HCT116 (cell line): ENCODE results near the gene CHMP4B. TPM values are rescaled to one million over a fixed set of nuclear protein-coding genes. Genes with fewer than 3 reads are reported as not detected.

Source experiments
- ATAC-seq: fragments of 200-7000 bp; cut with Tn5 transposase; 2 replicates; pipeline ENCODE4 v1.9.1; 2020; ENCODE audit warnings: mild to moderate bottlenecking, moderate library complexity
- BruUV-seq: library from RNA; stranded (reverse); fragments of 400-500 nt; replicated peaks from 2 replicates; lab custom pipeline; 2021; lab: Mats Ljungman, UMichigan
- CTCF ChIA-PET: fragments of 300-600 bp; sonication (Branson Sonifier 250); formaldehyde crosslinking; loops from one replicate; lab custom pipeline; 2021; ENCODE audit warnings: antibody characterized with exemption; lab: Charles Lee
- POLR2A ChIA-PET: fragments of 300-600, 350-600 bp; sonication (Branson Sonifier 250); formaldehyde crosslinking; loops from one replicate; lab custom pipeline; 2021; ENCODE audit warnings: antibody characterized with exemption; lab: Charles Lee
- RAD21 ChIA-PET, 2 experiments: fragments of 300-600 bp; sonication (Branson Sonifier 250); formaldehyde crosslinking; loops; one replicate each; lab custom pipeline; 2023; ENCODE audit warnings: low total read pairs in 2 of 2; ENCODE audit not compliant: uncharacterized antibody in 2 of 2, unreplicated experiment in 2 of 2, low non-redundant PET in 1 of 2; lab: Charles Lee
- DNase-seq: peaks from one replicate; pipeline ENCODE4 v3.0.0-alpha.2; 2010; ENCODE audit warnings: low read depth, low spot score
- H2AFZ ChIP-seq: fragments of 200-600 bp; shearing (Covaris generic), sonication (generic); 2 replicates; pipeline ENCODE4 v1.6.1; 2017; ENCODE audit warnings: low read depth, mixed run types, mixed read lengths, antibody characterized with exemption, low read length; ENCODE audit not compliant: poor library complexity, severe bottlenecking
- H3K27ac ChIP-seq: 2 replicates; pipeline ENCODE4 v1.5.1; 2012; ENCODE audit warnings: low read depth, low read length
- H3K27me3 ChIP-seq: fragments of 200-600 bp; sonication (generic); 2 replicates; pipeline ENCODE4 v1.6.1; 2016; ENCODE audit warnings: mixed run types, low read length, mixed read lengths; ENCODE audit not compliant: insufficient read depth
- H3K36me3 ChIP-seq, 2 experiments: fragments of 200-500 bp in 1 of 2; fragments of 200-600 bp in 1 of 2; sonication (Bioruptor generic) in 1 of 2; sonication (generic) in 1 of 2; 2 replicates each; pipeline versions ENCODE4 v1.5.1 to v1.6.1; 2014 to 2016; ENCODE audit warnings: low read length in 2 of 2, inconsistent platforms in 1 of 2, mixed read lengths in 1 of 2, mixed run types in 1 of 2; ENCODE audit not compliant: insufficient read depth in 2 of 2, control insufficient read depth in 1 of 2
- H3K4me1 ChIP-seq, 2 experiments: fragments of 200-600 bp in 1 of 2; sonication (generic) in 1 of 2; 2 replicates each; pipeline versions ENCODE4 v1.5.1 to v1.6.1; 2012 to 2017; ENCODE audit warnings: low read length in 2 of 2, inconsistent platforms in 1 of 2, mild to moderate bottlenecking in 1 of 2, mixed read lengths in 1 of 2, mixed run types in 1 of 2, moderate library complexity in 1 of 2; ENCODE audit not compliant: insufficient read depth in 2 of 2, control insufficient read depth in 1 of 2
- H3K4me2 ChIP-seq: fragments of 200-600 bp; sonication (generic); 2 replicates; pipeline ENCODE4 v1.6.1; 2017; ENCODE audit warnings: mixed run types, low read length, mixed read lengths
- H3K4me3 ChIP-seq, 2 experiments: fragments of 200-600 bp in 1 of 2; sonication (generic) in 1 of 2; replicated peaks in 1 of 2; 2 replicates each; pipeline ENCODE4 v1.5.1; 2011 to 2016; ENCODE audit warnings: low read length in 2 of 2, control low read depth in 1 of 2, low read depth in 1 of 2, mild to moderate bottlenecking in 1 of 2, mixed read lengths in 1 of 2, mixed run types in 1 of 2
- H3K79me2 ChIP-seq: fragments of 200-600 bp; sonication (generic); 2 replicates; pipeline ENCODE4 v1.6.1; 2017; ENCODE audit warnings: mild to moderate bottlenecking, mixed run types, low read length, moderate library complexity, mixed read lengths; ENCODE audit not compliant: insufficient read depth
- H3K9ac ChIP-seq: fragments of 200-600 bp; sonication (generic); 2 replicates; pipeline ENCODE4 v1.6.1; 2016; ENCODE audit warnings: low read length, mixed read lengths
- H3K9me2 ChIP-seq: fragments of 200-600 bp; sonication (generic), shearing (Covaris generic); 2 replicates; pipeline ENCODE4 v1.6.1; 2017; ENCODE audit warnings: mixed run types, mild to moderate bottlenecking, moderate library complexity; ENCODE audit not compliant: insufficient read depth
- H3K9me3 ChIP-seq, 2 experiments: fragments of 200-500 bp in 1 of 2; fragments of 200-600 bp in 1 of 2; sonication (Bioruptor generic) in 1 of 2; sonication (generic) in 1 of 2; 2 replicates each; pipeline ENCODE4 v1.6.1; 2014 to 2017; ENCODE audit warnings: low read length in 2 of 2, mixed read lengths in 2 of 2, inconsistent platforms in 1 of 2, low read depth in 1 of 2, mild to moderate bottlenecking in 1 of 2, mixed run types in 1 of 2, moderate library complexity in 1 of 2; ENCODE audit not compliant: control insufficient read depth in 1 of 2, insufficient read depth in 1 of 2
- H4K20me1 ChIP-seq: fragments of 200-600 bp; sonication (generic), shearing (Covaris generic); 2 replicates; pipeline ENCODE4 v1.6.1; 2017; ENCODE audit warnings: mixed run types, mild to moderate bottlenecking, moderate library complexity; ENCODE audit not compliant: insufficient read depth
- EGR1 ChIP-seq: IDR thresholded peaks from 2 replicates; pipeline ENCODE4 v1.6.1; 2012; ENCODE audit warnings: low read depth
- EZH2phosphoT487 ChIP-seq: fragments of 200-600 bp; IDR thresholded peaks from 2 replicates; pipeline ENCODE4 v1.6.1; 2018; ENCODE audit warnings: antibody characterized with exemption, borderline replicate concordance
- SIN3A ChIP-seq: IDR thresholded peaks from 2 replicates; pipeline ENCODE4 v1.6.1; 2012; ENCODE audit warnings: low read depth
- intact Hi-C: fragments of 100-400 bp; cut with micrococcal nuclease; formaldehyde crosslinking; loops from 2 replicates; pipeline ENCODE4 v1.10.0; 2022
- total RNA-seq: library from RNA; stranded (reverse); gene quantifications from one replicate; pipeline ENCODE4 v1.2.1, GENCODE V29; 2021; ENCODE audit not compliant: unreplicated experiment
- TF ChIP-seq, protein P1 (sequence below): IDR thresholded peaks from 2 replicates; pipeline ENCODE4 v1.6.1; 2012; ENCODE audit warnings: low read depth
- TF ChIP-seq, protein P2 (sequence below), 3 experiments: fragments of 200-600 bp in 1 of 3; sonication (generic) in 1 of 3; IDR thresholded peaks in 2 of 3; conservative IDR thresholded peaks in 1 of 3; 2 replicates each; pipeline ENCODE4 v1.5.1; 2012 to 2017; ENCODE audit warnings: low read depth in 2 of 3, low read length in 2 of 3, antibody characterized with exemption in 1 of 3, borderline replicate concordance in 1 of 3, control low read depth in 1 of 3, mild to moderate bottlenecking in 1 of 3, mixed read lengths in 1 of 3, mixed run types in 1 of 3, moderate library complexity in 1 of 3; ENCODE audit not compliant: insufficient read depth in 1 of 3

CHMP4B gene
- total RNA-seq, 1 experiment from 2014 or later: 56.9 TPM

DNA sequence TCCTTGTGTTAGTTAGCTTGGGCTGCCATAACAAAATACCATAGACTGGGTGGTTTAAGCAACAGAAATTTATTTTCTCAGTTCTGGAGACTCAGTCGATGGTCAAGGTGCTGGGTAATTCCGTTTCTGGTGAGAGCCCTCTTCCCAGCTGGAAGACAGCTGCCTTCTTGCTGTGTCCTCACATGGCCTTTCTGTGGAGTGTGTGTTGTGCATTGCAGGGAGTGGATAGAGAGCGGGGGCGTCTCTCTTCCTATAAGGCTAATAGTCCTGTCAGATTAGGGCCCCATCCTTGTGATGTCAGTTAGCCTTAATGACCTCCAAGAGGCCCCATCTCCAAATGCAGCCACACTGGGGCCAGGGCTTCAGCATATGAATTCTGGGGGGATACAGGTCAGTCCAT, 19.2 kb downstream of the CHMP4B start:
- Histone ChIP-seq H3K9me3 (no peaks in the 10 kb centered on the region), H2AFZ (no peak overlapping the region), H3K36me3 (no peaks in the 10 kb centered on the region), H3K4me1 (0 out of 4 replicates have a peak, but pooled peaks cover 0 to 2% of the 10 kb centered on the region in 2 experiments), H3K27ac (no peak overlapping the region), H3K4me2 (no peak overlapping the region), H3K4me3 (no peak overlapping the region), H3K9me2 (no peaks in the 10 kb centered on the region), H3K79me2 (peaks cover 57% of the 10 kb centered on the region), H3K27me3 (no peaks in the 10 kb centered on the region), H4K20me1 (no peaks in the 10 kb centered on the region), H3K9ac (no peak overlapping the region)
- ATAC-seq: no peak
- DNase-seq: no peak
- RAD21 ChIA-PET: no interaction called here
- CTCF ChIA-PET: no interaction called here
- TF ChIP-seq EGR1: no peak
- TF ChIP-seq, protein P1, sequence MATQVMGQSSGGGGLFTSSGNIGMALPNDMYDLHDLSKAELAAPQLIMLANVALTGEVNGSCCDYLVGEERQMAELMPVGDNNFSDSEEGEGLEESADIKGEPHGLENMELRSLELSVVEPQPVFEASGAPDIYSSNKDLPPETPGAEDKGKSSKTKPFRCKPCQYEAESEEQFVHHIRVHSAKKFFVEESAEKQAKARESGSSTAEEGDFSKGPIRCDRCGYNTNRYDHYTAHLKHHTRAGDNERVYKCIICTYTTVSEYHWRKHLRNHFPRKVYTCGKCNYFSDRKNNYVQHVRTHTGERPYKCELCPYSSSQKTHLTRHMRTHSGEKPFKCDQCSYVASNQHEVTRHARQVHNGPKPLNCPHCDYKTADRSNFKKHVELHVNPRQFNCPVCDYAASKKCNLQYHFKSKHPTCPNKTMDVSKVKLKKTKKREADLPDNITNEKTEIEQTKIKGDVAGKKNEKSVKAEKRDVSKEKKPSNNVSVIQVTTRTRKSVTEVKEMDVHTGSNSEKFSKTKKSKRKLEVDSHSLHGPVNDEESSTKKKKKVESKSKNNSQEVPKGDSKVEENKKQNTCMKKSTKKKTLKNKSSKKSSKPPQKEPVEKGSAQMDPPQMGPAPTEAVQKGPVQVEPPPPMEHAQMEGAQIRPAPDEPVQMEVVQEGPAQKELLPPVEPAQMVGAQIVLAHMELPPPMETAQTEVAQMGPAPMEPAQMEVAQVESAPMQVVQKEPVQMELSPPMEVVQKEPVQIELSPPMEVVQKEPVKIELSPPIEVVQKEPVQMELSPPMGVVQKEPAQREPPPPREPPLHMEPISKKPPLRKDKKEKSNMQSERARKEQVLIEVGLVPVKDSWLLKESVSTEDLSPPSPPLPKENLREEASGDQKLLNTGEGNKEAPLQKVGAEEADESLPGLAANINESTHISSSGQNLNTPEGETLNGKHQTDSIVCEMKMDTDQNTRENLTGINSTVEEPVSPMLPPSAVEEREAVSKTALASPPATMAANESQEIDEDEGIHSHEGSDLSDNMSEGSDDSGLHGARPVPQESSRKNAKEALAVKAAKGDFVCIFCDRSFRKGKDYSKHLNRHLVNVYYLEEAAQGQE: no peak
- intact Hi-C loops: no loop called here
- BruUV-seq: no TSS peak
- POLR2A ChIA-PET: no interaction called here

DNA sequence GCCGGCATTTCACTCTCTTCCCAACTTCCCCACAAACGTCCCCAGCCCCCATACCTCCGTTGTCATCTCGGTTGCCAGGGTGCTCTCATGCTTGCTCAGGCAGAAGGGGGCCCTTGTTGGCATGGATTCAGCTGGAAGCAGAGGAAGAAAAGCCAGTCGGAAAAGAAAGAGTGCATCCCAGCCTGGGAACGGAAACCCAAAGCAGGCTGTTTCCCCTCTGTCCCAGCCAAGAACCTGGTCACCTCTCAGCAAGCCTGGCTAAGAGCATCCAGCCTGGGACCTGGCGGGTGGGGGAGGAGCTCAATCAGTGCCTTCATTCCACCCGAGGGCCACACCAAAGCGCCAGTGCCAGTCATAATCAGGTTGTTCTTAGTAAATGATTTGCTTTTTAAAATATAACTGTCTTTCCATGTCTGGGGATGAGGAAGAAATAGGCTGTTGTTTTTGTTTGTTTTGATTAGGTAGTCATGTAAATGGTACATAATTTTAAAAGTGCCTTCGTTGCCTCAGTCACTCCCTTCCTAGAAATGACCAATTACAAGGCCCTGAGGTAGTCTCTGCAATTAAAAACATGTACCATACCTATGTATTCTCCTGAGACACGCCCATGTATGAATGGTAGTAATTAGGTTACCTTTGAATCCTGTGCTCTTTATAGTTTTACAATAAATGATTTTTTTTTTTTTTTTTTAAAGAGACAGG, 21.1 kb downstream of the CHMP4B start:
- no peaks in the 10 kb centered on the region for H3K9me3 ChIP-seq
- no peak overlapping the region for H3K4me2 ChIP-seq
- H3K4me3 ChIP-seq: no peak overlapping the region
- no peaks in the 10 kb centered on the region for H4K20me1 ChIP-seq
- no peak overlapping the region for H2AFZ ChIP-seq
- POLR2A ChIA-PET: no interaction called here
- no peaks in the 10 kb centered on the region for H3K9me2 ChIP-seq
- no peaks in the 10 kb centered on the region for H3K36me3 ChIP-seq
- no peaks in the 10 kb centered on the region for H3K27me3 ChIP-seq
- no peak overlapping the region for H3K27ac ChIP-seq
- CTCF ChIA-PET: no interaction called here
- intact Hi-C loops: no loop called here
- H3K79me2 ChIP-seq: peaks cover 60% of the 10 kb centered on the region
- DNase-seq: no peak
- ATAC-seq: no peak
- H3K4me1 ChIP-seq: no peaks in the 10 kb centered on the region
- RAD21 ChIA-PET: no interaction called here
- no peak overlapping the region for H3K9ac ChIP-seq
- no TSS peak for BruUV-seq
- TF ChIP-seq SIN3A: no peak
- TF ChIP-seq EZH2phosphoT487: no peak
- TF ChIP-seq, protein P1: no peak
- TF ChIP-seq, protein P2, sequence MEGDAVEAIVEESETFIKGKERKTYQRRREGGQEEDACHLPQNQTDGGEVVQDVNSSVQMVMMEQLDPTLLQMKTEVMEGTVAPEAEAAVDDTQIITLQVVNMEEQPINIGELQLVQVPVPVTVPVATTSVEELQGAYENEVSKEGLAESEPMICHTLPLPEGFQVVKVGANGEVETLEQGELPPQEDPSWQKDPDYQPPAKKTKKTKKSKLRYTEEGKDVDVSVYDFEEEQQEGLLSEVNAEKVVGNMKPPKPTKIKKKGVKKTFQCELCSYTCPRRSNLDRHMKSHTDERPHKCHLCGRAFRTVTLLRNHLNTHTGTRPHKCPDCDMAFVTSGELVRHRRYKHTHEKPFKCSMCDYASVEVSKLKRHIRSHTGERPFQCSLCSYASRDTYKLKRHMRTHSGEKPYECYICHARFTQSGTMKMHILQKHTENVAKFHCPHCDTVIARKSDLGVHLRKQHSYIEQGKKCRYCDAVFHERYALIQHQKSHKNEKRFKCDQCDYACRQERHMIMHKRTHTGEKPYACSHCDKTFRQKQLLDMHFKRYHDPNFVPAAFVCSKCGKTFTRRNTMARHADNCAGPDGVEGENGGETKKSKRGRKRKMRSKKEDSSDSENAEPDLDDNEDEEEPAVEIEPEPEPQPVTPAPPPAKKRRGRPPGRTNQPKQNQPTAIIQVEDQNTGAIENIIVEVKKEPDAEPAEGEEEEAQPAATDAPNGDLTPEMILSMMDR (IDR thresholded peaks at IDR 0.05 in 2 of 3, conservative IDR thresholded peaks at IDR 0.05 in 1 of 3; ENCODE audit: borderline replicate concordance in 1 of 3, insufficient read depth in 1 of 3, low read depth in 2 of 3, low read length in 2 of 3): no peak
